Fibroblast of lung (primary cell): ENCODE results near the gene SEC23IP. TPM values are rescaled to one million over a fixed set of nuclear protein-coding genes. Genes with fewer than 3 reads are reported as not detected.

Experiments used
- DNase-seq, 2 donors: peaks; one replicate each; pipeline versions ENCODE4 v3.0.0 to v3.0.0-alpha.2; 2010; ENCODE audit warnings: low read depth in 2 of 2
- H2AFZ ChIP-seq: 2 replicates; pipeline ENCODE4 v1.5.1; 2012; ENCODE audit warnings: low read length, control low read depth, inconsistent platforms
- H3K27ac ChIP-seq: 2 replicates; pipeline ENCODE4 v1.5.1; 2011; ENCODE audit warnings: low read length, control low read depth; ENCODE audit not compliant: insufficient read depth
- H3K27me3 ChIP-seq: 2 replicates; pipeline ENCODE4 v1.5.1; 2011; ENCODE audit warnings: mild to moderate bottlenecking, low read length; ENCODE audit not compliant: control insufficient read depth, insufficient read depth
- H3K36me3 ChIP-seq: 2 replicates; pipeline ENCODE4 v1.5.1; 2011; ENCODE audit warnings: low read length; ENCODE audit not compliant: control insufficient read depth, insufficient read depth
- H3K4me1 ChIP-seq: 2 replicates; pipeline ENCODE4 v1.5.1; 2011; ENCODE audit warnings: low read length; ENCODE audit not compliant: control insufficient read depth, insufficient read depth; ENCODE audit errors: extremely low read depth
- H3K4me2 ChIP-seq: 2 replicates; pipeline ENCODE4 v1.5.1; 2011; ENCODE audit warnings: low read length, control low read depth; ENCODE audit not compliant: insufficient read depth; ENCODE audit errors: extremely low read depth
- H3K4me3 ChIP-seq, 4 experiments: fragments of 200-600 bp in 1 of 4; sonication (generic) in 1 of 4; replicated peaks in 1 of 4; 2 replicates each; pipeline ENCODE4 v1.5.1; 2011 to 2016; ENCODE audit warnings: low read length in 4 of 4, low read depth in 3 of 4, mild to moderate bottlenecking in 3 of 4, control low read depth in 2 of 4, inconsistent platforms in 1 of 4, mixed read lengths in 1 of 4; ENCODE audit not compliant: insufficient read depth in 1 of 4; ENCODE audit errors: control extremely low read depth in 1 of 4
- H3K79me2 ChIP-seq: 2 replicates; pipeline ENCODE4 v1.5.1; 2012; ENCODE audit warnings: mild to moderate bottlenecking, low read length, inconsistent platforms; ENCODE audit not compliant: control insufficient read depth, insufficient read depth
- H3K9ac ChIP-seq: 2 replicates; pipeline ENCODE4 v1.5.1; 2011; ENCODE audit warnings: mild to moderate bottlenecking, low read length, control low read depth; ENCODE audit not compliant: insufficient read depth
- H3K9me3 ChIP-seq: 2 replicates; pipeline ENCODE4 v1.5.1; 2012; ENCODE audit warnings: low read depth, low read length; ENCODE audit not compliant: control insufficient read depth, insufficient read depth
- H4K20me1 ChIP-seq: 2 replicates; pipeline ENCODE4 v1.5.1; 2011; ENCODE audit warnings: low read length; ENCODE audit not compliant: control insufficient read depth, insufficient read depth; ENCODE audit errors: extremely low read depth
- EZH2 ChIP-seq: IDR thresholded peaks from 2 replicates; pipeline ENCODE4 v1.5.1; 2012; ENCODE audit warnings: low read length, control low read depth, mild to moderate bottlenecking; ENCODE audit errors: missing control alignments
- polyA plus RNA-seq, 2 donors: library from polyadenylated mRNA; depleted of rRNA in 1 of 2; stranded (reverse) in 1 of 2; unstranded in 1 of 2; fragments of >200 nt; gene quantifications; 2 replicates each; pipeline ENCODE4 v1.2.1, GENCODE V29; 2011 to 2012; ENCODE audit warnings: missing spikeins in 1 of 2
- total RNA-seq: library from RNA; depleted of rRNA; stranded (reverse); fragments of >200 nt; gene quantifications from 2 replicates; pipeline ENCODE4 v1.2.1, GENCODE V29; 2014
- TF ChIP-seq, protein P1 (sequence below), 2 donors: IDR thresholded peaks in 1 of 2; conservative IDR thresholded peaks in 1 of 2; 1 replicate in 1 of 2; 2 replicates in 1 of 2; pipeline ENCODE4 v1.5.1; 2011 to 2012; ENCODE audit warnings: low read length in 2 of 2, control low read depth in 1 of 2, inconsistent platforms in 1 of 2, low read depth in 1 of 2, mild to moderate bottlenecking in 1 of 2

Gene SEC23IP
- total and polyA plus RNA-seq, 2 donors (not counting 1 experiment from before 2014, with no cell fraction given), result 16.3 to 47.1 TPM

DNA sequence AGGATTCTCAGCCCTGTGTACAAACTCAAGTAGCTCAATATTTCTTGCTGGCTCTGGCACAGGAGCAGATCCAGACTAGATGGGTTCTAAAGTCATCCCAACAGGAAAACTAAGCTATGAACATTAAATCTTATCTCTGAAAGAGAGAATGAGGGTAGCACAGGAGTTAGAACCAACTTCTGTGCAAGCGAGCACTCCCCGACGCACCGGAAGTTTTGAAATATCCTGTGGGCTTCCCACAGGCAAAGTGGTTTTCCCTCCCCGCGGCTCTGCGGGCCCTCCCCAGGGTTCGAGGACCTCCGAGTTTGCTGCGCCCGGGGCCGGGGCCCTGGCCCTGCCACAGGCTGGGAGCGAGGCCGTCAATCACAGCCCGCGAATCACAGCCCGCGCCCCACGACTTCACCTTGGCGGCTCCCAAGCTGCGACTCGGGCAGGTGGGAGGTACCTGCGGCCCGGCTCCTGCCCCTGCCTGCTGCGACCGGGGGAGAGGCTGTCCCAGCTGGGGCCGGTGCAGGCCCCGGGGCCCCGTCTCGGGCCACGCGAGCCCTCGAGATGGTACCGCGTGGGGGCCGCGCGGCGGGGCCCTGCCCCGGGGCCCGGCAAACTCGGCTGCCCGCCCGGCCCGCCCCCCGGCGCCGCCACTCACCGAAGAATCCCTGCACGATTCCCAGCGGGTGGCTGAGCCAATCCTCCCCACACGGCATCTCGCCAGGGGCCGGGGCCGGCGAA is 20.5 kb upstream of the SEC23IP start:
- peak; percentile 27 to 43 for DNase-seq
- Histone ChIP-seq H4K20me1 (no peaks in the 10 kb centered on the region), H3K27me3 (no peaks in the 10 kb centered on the region), H3K27ac (peak overlapping the region; percentile 63), H3K79me2 (peaks cover 53% of the 10 kb centered on the region), H3K4me3 (peak overlapping the region; percentile 64 to 90 (median 79)), H3K4me1 (peaks cover 2% of the 10 kb centered on the region), H3K36me3 (no peaks in the 10 kb centered on the region), H2AFZ (peak overlapping the region; percentile 52), H3K9me3 (no peaks in the 10 kb centered on the region), H3K9ac (peak overlapping the region; percentile 76), H3K4me2 (peak overlapping the region; percentile 89)
- TF ChIP-seq, protein P1, sequence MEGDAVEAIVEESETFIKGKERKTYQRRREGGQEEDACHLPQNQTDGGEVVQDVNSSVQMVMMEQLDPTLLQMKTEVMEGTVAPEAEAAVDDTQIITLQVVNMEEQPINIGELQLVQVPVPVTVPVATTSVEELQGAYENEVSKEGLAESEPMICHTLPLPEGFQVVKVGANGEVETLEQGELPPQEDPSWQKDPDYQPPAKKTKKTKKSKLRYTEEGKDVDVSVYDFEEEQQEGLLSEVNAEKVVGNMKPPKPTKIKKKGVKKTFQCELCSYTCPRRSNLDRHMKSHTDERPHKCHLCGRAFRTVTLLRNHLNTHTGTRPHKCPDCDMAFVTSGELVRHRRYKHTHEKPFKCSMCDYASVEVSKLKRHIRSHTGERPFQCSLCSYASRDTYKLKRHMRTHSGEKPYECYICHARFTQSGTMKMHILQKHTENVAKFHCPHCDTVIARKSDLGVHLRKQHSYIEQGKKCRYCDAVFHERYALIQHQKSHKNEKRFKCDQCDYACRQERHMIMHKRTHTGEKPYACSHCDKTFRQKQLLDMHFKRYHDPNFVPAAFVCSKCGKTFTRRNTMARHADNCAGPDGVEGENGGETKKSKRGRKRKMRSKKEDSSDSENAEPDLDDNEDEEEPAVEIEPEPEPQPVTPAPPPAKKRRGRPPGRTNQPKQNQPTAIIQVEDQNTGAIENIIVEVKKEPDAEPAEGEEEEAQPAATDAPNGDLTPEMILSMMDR (conservative IDR thresholded peaks at IDR 0.05 in 1 of 2, IDR thresholded peaks at IDR 0.05 in 1 of 2; ENCODE audit: low read depth in 1 of 2, low read length in 2 of 2), result no peak
- TF ChIP-seq EZH2, result no peak

DNA sequence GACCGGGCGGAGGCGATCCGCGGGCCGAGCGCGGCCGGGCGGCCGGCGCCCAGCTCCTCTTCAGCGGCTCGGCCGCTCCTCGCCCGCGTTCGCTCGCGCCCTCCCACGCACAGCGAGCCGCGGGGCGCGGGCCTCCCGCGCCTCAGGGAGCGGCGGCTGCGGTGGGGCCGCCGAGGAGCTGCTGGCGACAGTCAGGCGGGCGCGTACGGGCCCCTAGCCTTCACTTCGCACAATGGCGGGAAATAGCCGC is 20.0 kb upstream of the SEC23IP start, which contains the start of gene MCMBP:
Gene MCMBP, minus strand, starts transcription at position 234 of the 250 bp plus-strand sequence. CDS start 259 bp downstream, outside the sequence.
- H3K9me3 ChIP-seq, result no peaks in the 10 kb centered on the region
- peak within 1 kb of the TSS; percentile 77 for H3K27ac ChIP-seq
- peaks cover 2% of the 10 kb centered on the region for H3K4me1 ChIP-seq
- no peak for DNase-seq
- H2AFZ ChIP-seq, result peak within 1 kb of the TSS; percentile 95
- H3K79me2 ChIP-seq, result peaks cover 48% of the 10 kb centered on the region
- no peaks in the 10 kb centered on the region for H3K36me3 ChIP-seq
- H3K9ac ChIP-seq, result peak within 1 kb of the TSS; percentile 76
- H3K4me3 ChIP-seq, result peak within 1 kb of the TSS; percentile 70 to 90 (median 82)
- H4K20me1 ChIP-seq, result no peaks in the 10 kb centered on the region
- H3K27me3 ChIP-seq, result no peaks in the 10 kb centered on the region
- peak within 1 kb of the TSS; percentile 93 for H3K4me2 ChIP-seq
- TF ChIP-seq EZH2, result no peak
- TF ChIP-seq, protein P1 (conservative IDR thresholded peaks at IDR 0.05 in 1 of 2, IDR thresholded peaks at IDR 0.05 in 1 of 2; ENCODE audit: low read depth in 1 of 2, low read length in 2 of 2), result no peak

DNA sequence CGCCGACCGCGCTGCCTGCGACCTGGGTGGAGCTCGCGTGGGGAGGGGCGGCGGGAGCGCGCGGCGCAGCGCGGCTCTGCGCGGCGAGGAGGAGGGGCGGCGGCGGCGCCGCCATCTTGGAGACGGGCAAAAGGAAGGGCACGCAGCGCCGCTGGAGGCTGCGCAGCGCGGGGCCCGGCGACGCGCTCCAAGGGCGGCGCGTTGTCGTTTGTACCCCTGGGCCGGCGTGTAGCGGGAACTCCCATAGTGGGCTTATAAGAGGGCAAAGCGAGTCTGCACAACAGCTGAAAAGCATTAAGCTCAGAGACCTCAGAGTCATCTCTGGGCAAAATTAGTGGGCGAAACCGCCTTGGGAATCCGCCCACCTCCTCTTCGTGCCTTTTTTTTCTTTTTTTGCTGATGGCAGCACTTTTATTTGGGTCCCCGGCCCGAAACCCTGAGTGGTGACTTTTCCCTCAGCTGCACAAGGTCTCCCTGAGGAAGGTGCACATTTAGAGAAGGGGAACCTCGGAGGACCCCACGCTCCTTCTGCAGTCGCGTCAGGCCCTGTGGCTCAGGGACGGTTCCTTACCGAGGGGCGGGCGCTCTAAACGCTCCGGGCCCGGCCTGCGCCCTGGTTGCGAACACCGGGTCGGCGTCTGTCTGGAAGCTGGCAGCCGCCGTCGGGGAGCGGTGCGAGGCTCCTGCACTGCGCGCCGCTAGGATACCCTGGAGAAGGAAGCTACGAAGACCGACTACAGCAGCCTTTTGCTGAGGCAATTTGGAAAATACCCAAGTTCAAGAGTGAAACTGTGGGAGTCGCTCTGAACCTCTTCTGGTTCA is 19.5 kb upstream of the SEC23IP start:
- Histone ChIP-seq H3K27me3 (no peaks in the 10 kb centered on the region), H4K20me1 (no peaks in the 10 kb centered on the region), H2AFZ (peak overlapping the region; percentile 95), H3K9ac (peak overlapping the region; percentile 76), H3K9me3 (no peaks in the 10 kb centered on the region), H3K27ac (peak overlapping the region; percentile 77), H3K4me3 (peak overlapping the region; percentile 69 to 88 (median 74)), H3K79me2 (peaks cover 43% of the 10 kb centered on the region), H3K36me3 (no peaks in the 10 kb centered on the region), H3K4me2 (peak overlapping the region; percentile 93), H3K4me1 (peaks cover 2% of the 10 kb centered on the region)
- TF ChIP-seq EZH2, result no peak
- TF ChIP-seq, protein P1 (conservative IDR thresholded peaks at IDR 0.05 in 1 of 2, IDR thresholded peaks at IDR 0.05 in 1 of 2; ENCODE audit: low read depth in 1 of 2, low read length in 2 of 2), result no peak
- DNase-seq, result peak; percentile 80 to 83
